Limb (tissue), 2 donors: ENCODE results near the gene ASB8.

Experiments used
- DNase-seq, 2 donors: peaks; one replicate each; pipeline ENCODE4 v3.0.0-alpha.2; 2016; ENCODE audit errors: extremely low spot score in 2 of 2

The ASB8 gene

DNA sequence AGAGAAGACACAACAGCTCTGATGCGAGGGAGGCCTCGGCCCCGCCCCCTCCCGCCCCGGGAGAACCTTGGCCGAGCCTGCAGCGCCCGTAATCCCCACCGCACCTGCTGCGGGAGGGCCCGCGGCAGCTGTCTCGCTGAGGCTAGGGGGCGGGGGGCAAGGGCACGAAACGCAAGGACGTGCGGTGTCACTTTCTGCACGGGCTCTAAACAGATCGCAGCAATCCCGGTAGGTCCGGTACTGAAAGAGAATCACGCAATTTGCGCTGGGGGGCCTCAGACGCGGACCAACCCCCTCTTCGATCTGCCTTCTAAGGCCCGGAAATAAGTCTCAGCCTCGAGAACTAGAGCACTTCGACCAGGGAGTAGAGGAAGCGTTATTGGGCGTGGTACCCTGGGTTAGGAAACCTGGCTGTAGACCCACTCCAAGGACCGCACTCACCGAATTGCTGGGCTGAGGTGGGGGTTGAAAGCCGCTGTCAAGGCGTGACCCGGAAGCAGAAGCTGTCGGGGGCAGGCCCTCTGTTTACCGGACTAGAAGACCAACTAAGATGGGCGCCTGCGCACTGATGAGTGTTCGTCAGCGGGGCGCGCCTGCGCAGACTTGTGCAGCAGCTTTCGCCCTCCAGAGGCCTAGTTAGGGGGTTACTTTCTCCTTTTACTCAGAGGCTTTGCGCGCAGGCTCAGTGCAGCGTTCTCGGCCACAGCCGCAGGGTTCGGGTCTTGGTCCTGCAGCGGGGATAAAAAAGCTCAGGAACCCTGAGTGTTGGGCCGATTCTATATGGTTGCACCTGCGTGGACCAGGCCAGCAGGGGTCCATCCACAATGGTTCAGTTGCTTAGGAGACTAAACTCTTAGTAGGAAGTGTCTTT lies at the start of gene ASB8:
Gene ASB8 (minus strand): TSS at position 498 of the 871 bp plus-strand sequence. CDS start 4,019 bp downstream, outside the sequence.
- DNase-seq: peak; percentile 98 to 100

- no peak for DNase-seq
These were observed 45.9 kb upstream of the ASB8 start, which contains the start of gene OR10AD1 for GRCh38 chr12:48203192-48203591. Gene OR10AD1 (minus strand): TSS chr12:48203292. CDS start chr12:48203292, 0 bp downstream.

DNA sequence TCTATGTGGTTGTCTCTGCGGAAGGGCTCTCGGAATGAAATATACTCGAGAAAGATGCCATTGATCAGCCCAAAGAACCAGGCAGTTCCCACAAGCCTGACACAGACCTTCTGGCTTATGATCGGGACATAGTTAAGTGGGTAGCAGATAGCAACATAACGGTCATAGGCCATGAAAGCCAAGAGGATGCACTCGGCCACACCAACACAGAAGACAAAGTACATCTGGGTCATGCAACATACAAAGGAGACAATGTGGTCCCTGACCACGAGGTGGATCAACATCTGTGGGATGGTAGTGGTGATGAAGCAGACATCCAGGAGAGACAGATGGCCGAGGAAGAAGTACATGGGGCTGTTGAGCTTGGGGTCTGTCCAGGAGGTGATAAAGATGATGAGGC lies 45.5 kb upstream of the ASB8 start:
- DNase-seq: no peak

GRCh38 chr12:48201516-48201915 lies 44.2 kb upstream of the ASB8 start:
- no peak for DNase-seq

DNA sequence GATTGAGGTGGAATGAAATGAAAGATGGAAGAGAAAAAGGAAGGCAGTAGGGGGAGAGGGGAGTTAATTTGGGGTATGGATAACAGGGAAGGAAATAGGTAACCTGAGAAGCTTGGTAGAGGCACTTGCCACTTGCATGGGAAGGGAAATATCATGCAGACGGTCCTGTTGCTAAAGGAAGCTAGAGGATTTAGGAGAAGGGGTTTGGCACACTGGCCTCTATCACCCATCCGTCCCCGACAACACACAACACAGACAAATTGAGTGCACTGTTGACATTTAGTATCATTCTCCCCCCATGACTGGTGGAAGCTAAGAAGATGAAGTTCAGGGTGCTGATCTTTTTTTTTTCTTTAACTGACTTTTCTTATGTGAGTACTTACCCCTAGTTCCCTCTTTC lies 43.8 kb upstream of the ASB8 start:
- no peak for DNase-seq

- DNase-seq: no peak
These were observed 42.5 kb upstream of the ASB8 start for GRCh38 chr12:48199774-48200221.

DNA sequence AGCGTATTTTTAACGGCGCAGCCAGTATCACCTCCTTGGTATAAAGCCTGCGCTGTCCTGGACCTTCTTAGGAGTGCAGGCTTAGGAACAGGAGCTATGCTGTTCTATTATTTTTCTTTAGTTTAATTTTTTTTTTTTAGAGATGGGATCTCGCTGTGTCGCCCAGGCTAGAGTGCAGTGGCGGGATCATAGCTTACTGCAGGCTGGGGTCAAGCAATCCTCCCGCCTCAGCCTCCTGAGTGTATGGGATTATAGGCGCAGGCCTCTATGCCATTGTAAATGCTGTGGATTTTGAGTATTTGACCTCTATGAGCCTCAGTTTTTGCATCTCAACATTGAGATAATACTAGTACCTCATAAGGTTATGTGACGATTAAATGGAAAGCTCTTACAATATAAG lies 41.7 kb upstream of the ASB8 start:
- no peak for DNase-seq

GRCh38 chr12:48198672-48198971 lies 41.3 kb upstream of the ASB8 start:
- peak in 1 of 2 donors; percentile 71 for DNase-seq

DNA sequence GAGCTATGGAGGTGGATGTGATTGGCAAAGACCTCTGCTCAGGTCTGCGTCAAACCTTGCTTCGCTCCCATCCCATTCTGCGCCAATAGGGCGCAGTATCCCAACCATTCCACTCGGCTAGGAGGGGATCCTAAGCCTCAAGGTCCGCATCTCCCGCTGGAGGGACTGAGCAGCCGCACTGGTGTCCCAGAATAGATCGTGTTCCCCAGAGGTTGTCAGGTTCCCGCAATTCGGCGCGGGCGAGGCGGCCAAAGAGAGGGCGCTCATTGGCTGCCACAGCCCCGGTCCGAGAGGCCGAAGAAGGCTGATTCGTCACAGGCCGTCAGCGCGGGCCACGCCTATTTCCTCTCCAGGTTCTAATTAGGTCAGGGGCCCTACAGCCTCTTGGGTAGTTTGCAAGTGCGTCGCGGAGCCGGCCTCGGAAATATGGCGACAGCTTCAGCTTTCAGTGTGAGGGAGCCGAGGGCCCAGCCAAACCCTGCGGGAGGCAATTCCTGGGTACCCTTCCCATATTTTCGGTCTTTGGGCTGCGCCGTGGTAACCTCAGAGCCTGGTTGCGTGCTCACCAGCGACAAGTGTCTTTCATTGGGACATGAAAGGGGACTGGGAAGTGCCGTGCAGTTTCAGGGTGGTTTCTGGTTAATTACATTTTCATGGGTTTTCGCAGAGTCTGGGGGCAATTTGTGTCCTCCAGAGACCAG lies 40.8 kb upstream of the ASB8 start:
- DNase-seq: peak; percentile 92 to 93

- peak in 1 of 2 donors; percentile 63 for DNase-seq
These were observed 40.2 kb upstream of the ASB8 start for GRCh38 chr12:48197549-48197970.

DNA sequence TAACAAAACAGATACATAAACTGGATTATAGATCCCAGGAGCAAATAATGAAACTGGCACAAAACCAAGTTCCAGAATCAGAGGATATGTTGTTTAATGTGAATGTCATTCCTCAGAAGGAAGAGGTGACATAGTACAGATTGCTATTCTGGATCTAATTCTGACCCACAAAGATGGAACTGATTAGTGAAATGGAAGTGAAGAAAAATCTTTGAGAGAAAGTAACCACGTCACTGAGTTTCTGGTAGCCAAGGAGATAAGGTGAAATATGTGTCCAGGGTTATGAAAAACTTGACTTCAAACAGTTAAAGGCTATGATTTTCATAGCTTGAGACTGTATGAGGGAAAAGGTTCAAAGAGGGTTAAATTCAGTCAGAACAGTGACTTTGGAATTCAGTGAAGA lies 37.5 kb upstream of the ASB8 start:
- peak in 1 of 2 donors; percentile 23 for DNase-seq

DNA sequence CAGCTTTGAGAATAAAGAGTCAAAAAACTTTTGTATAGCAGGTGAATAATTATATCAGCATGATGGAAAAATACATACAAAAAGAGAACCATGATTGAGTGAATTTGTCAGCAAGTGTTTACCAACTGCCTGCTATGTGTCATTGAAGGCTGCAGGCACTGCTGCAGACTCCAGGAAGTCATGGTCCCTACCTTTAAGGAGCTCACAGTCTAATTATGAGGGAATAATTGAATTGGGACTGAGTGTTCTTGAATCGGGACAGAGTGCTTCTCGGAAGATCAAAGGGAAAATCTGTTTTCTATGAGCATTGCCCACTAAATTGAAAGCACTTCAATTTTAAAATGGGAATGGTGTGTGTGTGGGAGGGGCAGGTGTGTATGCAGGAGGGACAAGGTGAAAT lies 36.3 kb upstream of the ASB8 start:
- no peak for DNase-seq

DNA sequence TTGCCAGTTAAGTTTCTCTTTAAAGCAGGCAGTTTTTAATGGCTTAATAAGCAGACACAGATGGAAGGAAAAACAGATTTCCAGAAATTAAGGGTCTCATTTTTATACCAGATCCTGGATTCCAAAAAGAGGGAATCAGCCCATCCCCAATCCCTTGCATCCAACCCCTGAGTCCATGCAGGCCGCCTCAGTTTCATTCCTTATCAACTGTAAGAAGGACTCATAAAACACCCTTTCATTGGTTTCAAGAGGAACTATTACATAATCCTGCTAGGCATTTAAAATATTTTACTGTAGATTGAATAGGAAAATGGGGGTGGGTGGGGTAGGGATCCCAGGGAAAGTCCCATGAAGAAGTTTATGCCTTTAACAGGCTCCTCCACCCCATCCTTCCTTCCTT lies 35.5 kb upstream of the ASB8 start:
- DNase-seq: no peak

- no peak for DNase-seq
These were observed 33.8 kb upstream of the ASB8 start for GRCh38 chr12:48191096-48191495.

GRCh38 chr12:48189331-48190125 lies 32.2 kb upstream of the ASB8 start:
- peak; percentile 70 to 80 for DNase-seq

DNA sequence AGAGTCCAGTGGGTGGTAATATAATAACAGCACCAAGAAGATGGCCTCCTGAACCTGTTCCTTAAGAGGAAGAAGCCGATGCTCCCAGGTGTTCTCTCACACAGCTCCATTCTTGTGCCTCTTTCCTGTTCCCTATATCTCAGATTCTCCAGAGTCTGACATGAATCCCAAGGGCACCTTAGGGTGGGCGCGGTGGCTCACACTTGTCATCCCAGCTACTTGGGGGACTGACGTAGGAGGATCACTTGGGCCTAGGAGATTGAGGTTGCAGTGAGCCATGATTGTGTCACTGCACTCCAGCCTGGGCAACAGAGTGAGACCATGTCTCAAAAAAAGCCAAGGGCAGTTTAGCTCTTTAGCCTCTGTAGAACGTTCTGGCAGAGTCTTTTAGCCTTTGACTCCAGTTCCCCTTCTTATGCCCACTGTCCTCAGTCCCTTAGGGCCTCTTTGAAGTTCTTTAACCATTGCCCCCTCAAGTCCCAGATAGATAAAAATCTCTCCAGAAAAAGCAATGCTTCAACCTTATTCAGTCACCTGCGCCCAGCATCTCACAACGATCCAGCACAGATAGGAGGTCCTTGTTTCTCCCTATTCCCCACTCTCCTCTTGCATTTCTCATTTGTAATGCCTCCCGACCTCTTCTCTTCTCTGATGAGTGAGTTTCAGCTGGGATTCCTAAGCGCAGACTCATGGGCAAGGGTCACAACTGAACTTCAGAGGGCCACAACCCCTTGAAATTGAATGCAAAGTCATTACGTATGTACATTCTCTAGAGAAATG lies 30.8 kb upstream of the ASB8 start:
- no peak for DNase-seq

DNA sequence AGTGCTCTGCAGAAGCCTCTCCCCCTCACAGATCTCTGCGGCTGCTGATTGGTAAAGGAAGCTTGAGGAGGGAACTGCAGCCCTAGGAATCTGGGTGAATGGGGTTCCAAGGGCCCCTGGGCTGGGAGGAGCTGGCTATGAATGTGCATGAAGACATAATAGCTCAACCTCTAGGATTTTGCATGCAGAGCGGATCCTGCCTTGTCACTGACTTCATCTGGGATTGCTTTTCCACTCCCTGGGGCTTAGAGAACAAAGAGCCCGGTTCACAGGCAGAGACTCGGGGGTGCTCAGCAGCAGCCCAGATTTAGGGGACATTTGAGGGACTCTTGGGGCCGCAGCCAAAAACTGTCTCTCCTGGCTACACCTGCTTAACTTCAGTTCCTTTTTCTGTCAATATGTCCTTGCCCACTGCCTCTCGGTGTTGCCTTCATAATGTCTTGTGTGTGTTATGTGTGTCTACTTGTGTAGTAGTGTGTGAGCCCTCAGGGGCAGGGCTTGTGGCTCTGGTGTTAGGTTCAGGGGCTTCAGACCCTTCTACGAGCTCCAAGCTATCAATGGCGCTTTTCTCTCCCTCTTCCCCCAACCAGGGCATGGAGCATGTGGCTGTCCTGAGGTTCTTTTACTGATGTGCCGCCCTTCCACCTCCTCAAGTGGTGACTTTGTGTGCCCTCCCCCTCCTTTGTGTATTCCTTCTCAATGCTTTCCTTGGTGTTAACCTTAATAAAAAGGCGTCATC lies 28.0 kb upstream of the ASB8 start:
- peak in 1 of 2 donors; percentile 57 for DNase-seq

DNA sequence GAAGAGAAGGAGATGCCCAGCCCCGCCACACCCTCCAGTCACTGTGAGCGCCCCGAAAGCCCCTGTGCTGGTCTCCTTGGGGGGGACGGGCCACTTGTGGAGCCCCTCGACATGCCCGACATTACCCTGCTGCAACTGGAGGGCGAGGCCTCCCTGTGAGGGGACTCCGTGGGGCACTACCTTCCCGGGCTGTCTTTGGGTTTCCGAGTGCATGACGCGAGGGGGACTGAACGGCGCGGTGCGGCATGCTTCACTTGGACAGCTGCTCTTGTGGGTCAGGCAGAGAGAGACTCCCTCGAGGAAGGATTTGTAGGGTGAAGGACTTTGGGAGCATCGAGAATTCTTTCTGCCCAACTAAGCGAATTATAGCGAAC lies 27.2 kb upstream of the ASB8 start:
- peak in 1 of 2 donors; percentile 53 for DNase-seq

DNA sequence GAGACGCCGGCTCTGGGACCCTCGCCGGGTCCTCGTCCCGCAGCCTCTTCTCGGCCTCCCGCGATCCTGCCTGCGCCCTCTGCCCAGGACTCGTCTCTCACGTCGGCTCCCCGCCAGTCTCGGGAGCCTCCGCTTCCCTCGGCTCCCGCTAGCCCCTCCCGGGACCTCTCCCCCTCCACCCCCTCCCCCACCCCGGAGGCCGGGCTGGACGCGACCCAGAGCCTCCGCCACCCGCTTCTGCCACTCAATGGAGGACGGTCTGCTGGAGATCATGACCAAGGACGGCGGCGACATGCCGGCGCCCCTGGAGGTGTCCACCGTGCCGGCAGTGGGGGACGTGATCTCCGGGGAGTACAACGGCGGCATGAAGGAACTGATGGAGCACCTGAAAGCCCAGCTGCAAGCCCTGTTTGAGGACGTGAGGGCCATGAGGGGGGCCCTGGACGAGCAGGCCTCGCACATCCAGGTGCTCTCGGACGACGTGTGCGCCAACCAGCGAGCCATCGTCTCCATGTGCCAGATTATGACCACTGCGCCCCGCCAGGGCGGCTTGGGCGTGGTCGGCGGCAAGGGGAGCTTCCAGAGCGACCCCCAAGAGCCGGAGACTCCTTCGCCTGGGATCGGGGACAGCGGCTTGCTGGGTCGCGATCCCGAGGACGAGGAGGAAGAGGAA lies 26.7 kb upstream of the ASB8 start:
- DNase-seq: peak in 1 of 2 donors; percentile 73
